HG02588 (cell line): ENCODE results near the gene MYH11.
A peak's percentile ranks its signal among the peaks of the same experiment; 100 is the strongest.

Experiments used
- ATAC-seq: cut with Tn5 transposase; IDR thresholded peaks from one replicate; pipeline ENCODE4 v1.9.1; 2021; ENCODE audit warnings: mild to moderate bottlenecking, moderate library complexity; ENCODE audit not compliant: unreplicated experiment

MYH11 gene

GRCh38 chr16:15856901-15857698 lies at the start of gene MYH11:
Gene MYH11, minus strand, starts transcription at chr16:15857028. Its CDS starts 18,776 bp downstream, at chr16:15838252.
- no peak for ATAC-seq

- ATAC-seq: no peak
Measured at GRCh38 chr16:15906439-15906838, 49.6 kb upstream of the MYH11 start.

GRCh38 chr16:15903960-15904359 lies 47.1 kb upstream of the MYH11 start:
- no peak for ATAC-seq

GRCh38 chr16:15900901-15901500 lies 44.2 kb upstream of the MYH11 start:
- ATAC-seq: no peak

- no peak for ATAC-seq
Measured at GRCh38 chr16:15900357-15900756, 43.5 kb upstream of the MYH11 start.

GRCh38 chr16:15899538-15900100 lies 42.8 kb upstream of the MYH11 start:
- no peak for ATAC-seq

- no peak for ATAC-seq
Measured at GRCh38 chr16:15898654-15899053, 41.8 kb upstream of the MYH11 start.

- no peak for ATAC-seq
Measured at GRCh38 chr16:15897834-15898254, 41.0 kb upstream of the MYH11 start.

GRCh38 chr16:15897121-15897780 lies 40.4 kb upstream of the MYH11 start:
- ATAC-seq: no peak

GRCh38 chr16:15894571-15895374 lies 37.9 kb upstream of the MYH11 start:
- no peak for ATAC-seq

GRCh38 chr16:15891508-15891907 lies 34.7 kb upstream of the MYH11 start:
- ATAC-seq: no peak

GRCh38 chr16:15888072-15888976 lies 31.5 kb upstream of the MYH11 start, which contains the start of gene CEP20:
Gene CEP20, minus strand, starts transcription at chr16:15888603. Its CDS starts 18 bp downstream, at chr16:15888585.
- peak; percentile 97 for ATAC-seq

GRCh38 chr16:15887283-15887682 lies 30.5 kb upstream of the MYH11 start:
- no peak for ATAC-seq

GRCh38 chr16:15886078-15886477 lies 29.2 kb upstream of the MYH11 start:
- no peak for ATAC-seq

- no peak for ATAC-seq
Measured at GRCh38 chr16:15885560-15886001, 28.8 kb upstream of the MYH11 start.

GRCh38 chr16:15882563-15882962 lies 25.7 kb upstream of the MYH11 start:
- ATAC-seq: no peak

- no peak for ATAC-seq
Measured at GRCh38 chr16:15881794-15882379, 25.1 kb upstream of the MYH11 start.

GRCh38 chr16:15880434-15881308 lies 23.8 kb upstream of the MYH11 start:
- ATAC-seq: no peak
